GM18519 (cell line): ENCODE measurements around the gene CCDC197.

Experiments
- ATAC-seq: cut with Tn5 transposase; IDR thresholded peaks from one replicate; pipeline ENCODE4 v1.9.1; 2021; ENCODE audit warnings: mild to moderate bottlenecking, moderate library complexity; ENCODE audit not compliant: unreplicated experiment, low FRiP score

The CCDC197 gene

DNA sequence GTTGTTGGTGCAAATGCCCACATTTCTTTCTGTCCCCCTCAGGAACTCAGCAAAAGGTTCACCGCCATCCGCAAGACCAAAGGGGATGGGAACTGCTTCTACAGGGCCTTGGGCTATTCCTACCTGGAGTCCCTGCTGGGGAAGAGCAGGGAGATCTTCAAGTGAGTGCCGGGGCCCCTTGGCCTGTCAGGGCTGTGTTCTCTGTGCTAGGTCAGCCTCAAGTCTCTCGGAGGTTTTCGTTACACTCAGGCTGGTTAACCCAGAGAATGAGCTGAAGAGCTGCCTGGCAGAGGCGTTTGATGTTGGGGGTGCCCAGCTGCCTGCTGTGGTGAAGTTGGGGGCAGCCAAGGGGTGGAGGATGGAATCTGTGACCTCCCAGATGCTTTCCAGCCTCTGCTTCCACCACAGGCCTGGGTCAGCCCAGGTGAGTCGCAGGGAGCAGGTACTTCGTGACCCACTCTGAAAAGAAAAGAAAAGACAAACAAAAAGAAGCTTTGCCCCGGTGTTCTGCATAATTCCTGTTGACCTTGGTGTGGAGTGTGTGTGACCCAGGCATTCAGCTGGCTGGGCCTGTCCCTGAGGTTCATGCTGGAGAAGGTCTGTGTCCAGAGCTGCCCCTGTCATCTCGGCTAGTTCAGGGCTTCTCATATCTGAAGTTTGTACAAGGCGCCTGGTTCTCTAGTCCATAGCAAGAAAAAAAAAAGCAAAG lies 42.0 kb downstream of the CCDC197 start:
- ATAC-seq, result no peak

DNA sequence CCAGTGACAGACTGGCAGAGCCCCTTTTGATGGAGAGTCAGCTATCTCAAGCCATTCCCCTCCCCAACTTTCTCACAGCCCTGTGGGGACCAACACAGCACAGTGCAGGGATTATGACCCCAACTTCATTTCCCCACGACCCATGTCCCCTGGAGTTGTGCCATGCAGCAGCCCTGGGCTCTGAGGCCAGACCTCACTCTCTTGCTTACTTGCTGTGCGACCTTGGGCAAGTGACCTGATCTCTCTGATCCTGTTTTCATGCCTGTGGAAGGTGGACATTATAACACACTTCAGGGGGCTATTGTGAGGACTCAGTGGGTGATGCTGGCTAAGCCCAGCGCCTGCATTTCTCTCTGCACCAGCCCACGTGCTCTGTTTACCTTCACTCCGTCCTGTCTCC lies 43.1 kb downstream of the CCDC197 start:
- no peak for ATAC-seq

- no peak for ATAC-seq
Observed at GRCh38 chr14:94040796-94041195, 43.7 kb downstream of the CCDC197 start.

DNA sequence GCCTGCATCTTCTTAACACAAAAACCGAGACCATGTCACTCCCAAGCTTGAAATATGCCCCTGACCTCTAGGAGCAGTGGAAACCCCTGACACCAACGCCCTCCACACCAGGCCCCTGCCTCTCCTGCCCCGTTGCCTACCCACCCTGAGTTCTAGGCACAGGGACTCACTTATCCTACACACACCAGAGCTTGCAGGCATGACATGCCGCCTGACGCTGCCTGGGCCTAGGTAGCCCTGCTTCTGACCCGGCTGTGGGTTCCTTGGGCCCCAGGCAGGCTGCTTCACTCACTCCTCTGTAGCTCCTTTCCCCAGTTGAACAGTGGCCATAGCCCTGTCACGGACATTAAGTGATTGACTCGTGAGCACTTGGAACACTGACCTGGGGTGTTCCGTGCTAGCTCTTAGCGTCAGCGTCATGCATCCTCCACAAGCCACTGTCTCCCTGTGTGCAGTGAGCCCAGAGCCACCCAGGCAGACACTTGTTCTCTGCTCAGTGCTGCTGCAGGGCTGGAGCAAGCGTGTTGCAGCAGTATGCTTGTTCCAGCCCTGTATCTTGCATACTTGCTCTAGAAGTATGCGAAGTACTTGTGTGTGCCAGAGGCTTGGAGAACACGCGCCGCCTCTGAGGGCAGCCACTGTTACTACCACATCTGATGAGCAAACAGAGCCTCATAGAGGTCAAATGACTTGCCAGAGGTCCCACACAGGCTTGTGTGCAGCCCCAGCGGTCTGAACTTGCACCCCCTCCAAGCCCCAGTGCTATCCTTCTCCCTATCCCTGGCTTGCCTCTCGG lies 44.6 kb downstream of the CCDC197 start:
- no peak for ATAC-seq

GRCh38 chr14:94042433-94043091 lies 45.5 kb downstream of the CCDC197 start:
- ATAC-seq, result no peak

DNA sequence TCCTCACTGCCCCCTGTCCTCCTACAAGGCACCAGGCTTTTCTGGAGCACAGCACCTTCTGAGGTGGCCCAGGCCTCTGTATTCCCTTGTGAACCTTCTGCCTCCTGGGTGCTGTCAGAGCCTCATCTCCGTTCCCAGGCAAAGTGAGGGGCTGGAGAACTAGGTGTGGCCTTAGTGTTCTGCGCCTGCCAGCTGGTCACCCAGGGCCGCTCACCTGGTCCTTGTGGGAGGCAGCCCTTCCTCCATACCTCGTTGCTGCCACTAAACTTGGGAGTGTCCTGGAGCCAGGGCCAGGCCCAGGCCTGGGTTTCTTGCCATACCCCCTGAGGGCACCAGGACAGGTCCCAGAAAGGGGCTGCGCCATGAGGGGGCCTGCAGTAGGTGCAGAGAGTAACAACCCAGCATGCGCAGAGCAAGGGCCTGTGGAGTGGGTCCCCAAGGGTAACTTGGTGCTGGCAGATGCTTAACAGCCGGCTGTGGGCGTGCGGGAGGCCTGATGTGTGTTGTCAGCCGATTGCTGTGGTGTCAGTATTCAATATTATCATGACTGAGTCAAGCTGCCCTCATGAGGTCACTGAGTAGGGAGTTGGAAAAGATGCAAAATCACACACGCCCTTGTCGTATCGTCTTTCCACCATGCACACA lies 46.1 kb downstream of the CCDC197 start:
- ATAC-seq, result no peak

GRCh38 chr14:94043756-94044475 lies 46.8 kb downstream of the CCDC197 start:
- no peak for ATAC-seq

DNA sequence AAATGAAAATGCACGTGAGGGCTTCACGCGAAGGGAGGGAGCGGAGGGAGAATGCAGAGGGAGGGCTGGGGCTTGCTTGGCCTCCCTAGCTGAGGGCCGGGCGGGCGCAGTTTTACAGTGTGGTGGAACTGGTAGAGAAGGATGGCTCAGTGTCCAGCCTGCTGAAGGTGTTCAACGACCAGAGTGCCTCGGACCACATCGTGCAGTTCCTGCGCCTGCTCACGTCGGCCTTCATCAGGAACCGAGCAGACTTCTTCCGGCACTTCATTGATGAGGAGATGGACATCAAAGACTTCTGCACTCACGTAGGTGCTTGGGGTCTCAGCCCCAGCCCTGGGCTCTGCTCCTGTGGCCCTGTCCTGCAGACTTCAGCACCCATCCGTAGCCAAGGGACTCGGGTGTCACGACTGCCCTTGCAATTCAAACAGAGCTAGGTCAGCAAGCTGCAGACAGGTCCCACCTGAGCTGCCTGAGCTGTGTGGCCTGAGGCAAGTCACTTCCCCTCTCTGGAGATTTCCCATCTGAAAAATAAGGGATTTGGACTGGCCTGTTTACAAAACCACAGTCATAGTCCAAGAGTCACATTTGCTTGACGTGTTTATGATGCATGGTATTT lies 47.5 kb downstream of the CCDC197 start:
- ATAC-seq, result no peak

DNA sequence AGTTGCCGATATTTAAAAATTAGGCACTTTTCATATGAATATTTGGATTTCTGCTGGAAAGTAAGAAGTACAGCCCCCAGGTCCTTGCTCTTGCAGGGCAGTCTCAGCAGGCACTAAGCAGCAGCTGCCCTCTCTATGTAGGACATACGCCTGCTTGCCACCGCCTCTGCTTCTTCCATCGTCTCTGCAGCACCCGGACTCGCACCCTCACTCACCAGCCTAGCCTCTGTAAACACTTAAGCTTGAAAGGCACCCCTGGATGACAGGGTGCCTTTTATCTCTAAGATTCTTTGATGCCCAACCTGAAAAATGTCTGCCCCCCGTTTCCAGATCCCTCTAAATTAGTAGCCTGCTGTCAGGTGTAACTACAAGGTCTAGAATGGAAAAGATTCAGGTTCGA lies 48.0 kb downstream of the CCDC197 start:
- no peak for ATAC-seq

- ATAC-seq, result no peak
Observed at GRCh38 chr14:94045563-94046345, 48.7 kb downstream of the CCDC197 start.

GRCh38 chr14:94046696-94047250 lies 49.7 kb downstream of the CCDC197 start:
- no peak for ATAC-seq

GRCh38 chr14:94047581-94047980 lies 50.5 kb downstream of the CCDC197 start:
- ATAC-seq, result no peak

- ATAC-seq, result no peak
Observed at GRCh38 chr14:94048691-94049624, 51.9 kb downstream of the CCDC197 start.

DNA sequence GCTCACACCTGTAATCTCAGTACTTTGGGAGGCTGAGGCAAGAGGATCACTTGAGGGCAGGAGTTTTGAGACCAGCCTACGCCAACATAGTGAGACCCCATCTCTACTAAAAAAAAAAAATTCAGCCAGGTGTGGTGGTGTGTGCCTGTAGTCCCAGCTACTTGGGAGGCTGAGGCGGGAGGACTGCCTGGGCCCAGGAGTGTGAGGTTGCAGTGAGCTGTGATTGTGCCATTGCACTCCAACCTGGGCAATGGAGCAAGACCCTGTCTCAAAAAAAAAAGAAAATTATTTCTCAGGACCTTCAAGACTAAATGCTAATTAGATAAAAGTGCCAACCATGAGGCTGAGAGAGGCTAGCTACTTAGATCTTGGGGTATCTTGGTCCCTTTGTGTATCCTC lies 52.5 kb downstream of the CCDC197 start:
- ATAC-seq, result no peak

DNA sequence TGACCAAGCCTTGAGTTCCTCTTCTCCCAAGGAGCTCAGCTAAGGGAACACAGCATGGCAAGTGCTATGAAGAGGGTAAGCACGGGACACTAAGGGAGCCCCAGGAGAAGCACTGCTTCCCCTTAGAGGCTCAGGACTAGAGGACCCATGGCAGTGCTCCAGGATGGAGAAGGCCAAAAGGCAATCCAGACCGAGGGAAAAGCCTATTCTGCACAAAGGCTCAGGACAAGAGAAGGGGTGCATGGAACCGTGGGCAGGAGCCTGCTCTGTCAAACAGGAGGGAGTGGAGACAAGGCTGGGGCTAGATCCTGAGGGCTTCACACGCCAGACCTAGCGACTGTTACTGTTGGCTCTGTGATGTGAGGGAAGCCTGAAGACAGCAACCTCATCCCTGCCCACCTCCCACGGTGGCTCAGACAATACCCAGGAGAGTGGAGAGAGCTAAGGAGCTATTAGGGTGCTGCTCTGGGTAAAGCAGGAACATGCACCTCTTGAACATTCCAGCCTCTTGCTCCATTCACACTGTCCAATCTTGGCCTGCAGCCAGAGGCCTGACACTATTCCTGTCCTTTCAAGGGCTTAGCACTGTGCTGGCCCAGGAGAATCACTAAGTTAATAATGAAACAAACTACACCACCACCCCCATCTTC lies 53.3 kb downstream of the CCDC197 start:
- no peak for ATAC-seq

DNA sequence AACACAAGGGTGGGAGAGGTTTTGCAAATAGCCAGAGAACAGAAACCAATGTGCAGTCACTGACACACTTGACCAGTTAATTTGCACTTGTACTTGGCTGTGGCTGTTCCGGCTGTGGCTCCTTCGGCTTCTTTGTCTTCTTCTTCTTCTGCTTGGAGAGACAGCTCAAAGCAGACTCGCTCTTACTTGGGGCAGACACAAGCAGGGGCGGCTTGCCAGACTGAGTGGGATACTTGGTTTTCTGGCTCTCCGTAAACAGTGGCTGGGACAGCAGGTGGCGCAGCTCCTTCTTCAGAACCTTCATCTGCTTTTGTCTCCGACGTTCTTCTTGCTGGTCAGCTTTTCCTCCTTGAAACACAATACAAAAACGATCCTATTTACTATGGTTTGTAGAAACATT lies 54.0 kb downstream of the CCDC197 start:
- ATAC-seq, result no peak

GRCh38 chr14:94051779-94052178 lies 54.7 kb downstream of the CCDC197 start:
- no peak for ATAC-seq
